K562 (cell line): ENCODE results near the gene IGFALS. TPM values are rescaled to one million over a fixed set of nuclear protein-coding genes. Genes with fewer than 3 reads are reported as not detected.

ENCODE experiments used
- ATAC-seq: fragments of 200-7000 bp; cut with Tn5 transposase; 3 replicates; pipeline ENCODE4 v1.9.1; 2020; ENCODE audit warnings: moderate library complexity
- BruUV-seq: library from RNA; stranded (reverse); fragments of 400-500 nt; replicated peaks from 2 replicates; lab custom pipeline; 2021; lab: Mats Ljungman, UMichigan
- CTCF ChIA-PET: fragments of 300-600 bp; formaldehyde crosslinking; extraction: SDS; loops from one replicate; lab custom pipeline; 2021; ENCODE audit warnings: low intra/inter-chr PET ratio; lab: Yijun Ruan, JAX
- POLR2A ChIA-PET: fragments of 300-600, 350-650 bp; sonication (Branson Sonifier 250); formaldehyde crosslinking; extraction: SDS; loops from one replicate; lab custom pipeline; 2021; ENCODE audit warnings: antibody characterized with exemption, inconsistent platforms; lab: Yijun Ruan, JAX
- DNase-seq, 4 experiments: peaks; one replicate each; pipeline versions ENCODE4 v3.0.0 to v3.0.0-alpha.2; 2011 to 2018; ENCODE audit warnings: low spot score in 3 of 4, mixed read lengths in 3 of 4; ENCODE audit errors: extremely low read depth in 1 of 4
- FAIRE-seq: peaks from 2 replicates; lab custom pipeline; 2011; peaks lifted over from hg19 to GRCh38; lab: Jason Lieb, UNC
- H2AFZ ChIP-seq: 2 replicates; pipeline ENCODE4 v1.6.0; 2011; ENCODE audit warnings: low read depth, low read length, control low read depth, inconsistent platforms
- H3K27ac ChIP-seq: fragments of 200-600 bp; 3 replicates; pipeline ENCODE4 v1.8.0; 2011; ENCODE audit warnings: low read depth, mild to moderate bottlenecking, control low read depth, inconsistent platforms, low read length, moderate library complexity, mixed read lengths; ENCODE audit errors: extremely low read depth
- H3K27me3 ChIP-seq, 2 experiments: fragments of 300-600 bp in 1 of 2; 2 replicates in 1 of 2; 3 replicates in 1 of 2; pipeline versions ENCODE4 v1.6.0 to v1.8.0; 2011; ENCODE audit warnings: inconsistent platforms in 2 of 2, low read length in 2 of 2, mild to moderate bottlenecking in 1 of 2, mixed read lengths in 1 of 2, moderate library complexity in 1 of 2; ENCODE audit not compliant: control insufficient read depth in 2 of 2, insufficient read depth in 2 of 2
- H3K36me3 ChIP-seq: fragments of 300-600 bp; 3 replicates; pipeline ENCODE4 v1.8.0; 2011; ENCODE audit warnings: mild to moderate bottlenecking, low read length, inconsistent platforms; ENCODE audit not compliant: control insufficient read depth, insufficient read depth
- H3K4me1 ChIP-seq, 2 experiments: fragments of 200-600 bp in 1 of 2; replicated peaks in 1 of 2; 2 replicates in 1 of 2; 3 replicates in 1 of 2; pipeline versions ENCODE4 v1.5.1 to v1.8.0; 2011; ENCODE audit warnings: inconsistent platforms in 2 of 2, low read length in 2 of 2, mild to moderate bottlenecking in 1 of 2, mixed read lengths in 1 of 2, moderate library complexity in 1 of 2; ENCODE audit not compliant: control insufficient read depth in 2 of 2, insufficient read depth in 2 of 2
- H3K4me2 ChIP-seq: 2 replicates; pipeline ENCODE4 v1.6.1; 2011; ENCODE audit warnings: low read length, control low read depth, inconsistent platforms, mixed read lengths; ENCODE audit not compliant: insufficient read depth
- H3K4me3 ChIP-seq: fragments of 200-600 bp; sonication (generic), shearing (Covaris generic); 2 replicates; pipeline ENCODE4 v1.5.1; 2016; ENCODE audit warnings: control low read depth, inconsistent platforms
- H3K79me2 ChIP-seq: fragments of 200-600 bp; 3 replicates; pipeline ENCODE4 v1.8.0; 2011; ENCODE audit warnings: low read length, inconsistent platforms; ENCODE audit not compliant: control insufficient read depth, insufficient read depth
- H3K9ac ChIP-seq, 2 experiments: 2 replicates each; pipeline versions ENCODE4 v1.6.0 to v1.6.1; 2011; ENCODE audit warnings: low read depth in 2 of 2, low read length in 2 of 2, control low read depth in 1 of 2, inconsistent platforms in 1 of 2, mild to moderate bottlenecking in 1 of 2, mixed read lengths in 1 of 2; ENCODE audit not compliant: insufficient read depth in 1 of 2
- H3K9me1 ChIP-seq: one replicate; pipeline ENCODE4 v1.6.0; 2011; ENCODE audit warnings: inconsistent platforms, mild to moderate bottlenecking, low read length, moderate library complexity; ENCODE audit not compliant: control insufficient read depth, insufficient read depth
- H3K9me3 ChIP-seq: replicated peaks from 2 replicates; pipeline ENCODE4 v1.5.1; 2011; ENCODE audit warnings: low read depth, low read length, inconsistent platforms; ENCODE audit not compliant: control insufficient read depth, insufficient read depth
- H4K20me1 ChIP-seq: replicated peaks from 2 replicates; pipeline ENCODE4 v1.6.1; 2011; ENCODE audit warnings: low read length, inconsistent platforms, mixed read lengths; ENCODE audit not compliant: control insufficient read depth, insufficient read depth
- E4F1 ChIP-seq: fragments of 250-450 bp; sonication (Bioruptor Pico); IDR thresholded peaks from 2 replicates; pipeline ENCODE4 v1.5.0; 2021; ENCODE audit warnings: mild to moderate bottlenecking, borderline replicate concordance
- EGR1 ChIP-seq: fragments of 450-650 bp; conservative IDR thresholded peaks from 2 replicates; pipeline ENCODE4 v1.6.1; 2017; ENCODE audit warnings: mild to moderate bottlenecking
- PHF21A ChIP-seq: fragments of 450-650 bp; IDR thresholded peaks from 2 replicates; pipeline ENCODE4 v1.6.1; 2017; ENCODE audit warnings: low read depth, borderline replicate concordance
- TAL1 ChIP-seq: fragments of 450-650 bp; IDR thresholded peaks from 2 replicates; pipeline ENCODE4 v1.6.1; 2016; ENCODE audit warnings: mild to moderate bottlenecking
- TARDBP ChIP-seq: fragments of 450-650 bp; IDR thresholded peaks from 2 replicates; pipeline ENCODE4 v1.6.1; 2016
- TCF7 ChIP-seq: sonication (generic); IDR thresholded peaks from 2 replicates; pipeline ENCODE4 v1.6.1; 2016; ENCODE audit warnings: antibody characterized with exemption, borderline replicate concordance
- TEAD1 ChIP-seq, 2 experiments: fragments of 450-650 bp in 1 of 2; sonication (generic) in 1 of 2; formaldehyde crosslinking; IDR thresholded peaks; 2 replicates each; pipeline versions ENCODE4 v1.4.0 to v1.8.0; 2020 to 2022; ENCODE audit warnings: mild to moderate bottlenecking in 2 of 2, missing genetic modification reagents in 1 of 2
- TEAD2 ChIP-seq: fragments of 450-650 bp; IDR thresholded peaks from 2 replicates; pipeline ENCODE4 v1.6.1; 2016; ENCODE audit warnings: missing genetic modification characterization, control low read depth, missing compliant biosample characterization
- TEAD4 ChIP-seq, 2 experiments: sonication (generic) in 1 of 2; formaldehyde crosslinking in 1 of 2; IDR thresholded peaks; 2 replicates each; pipeline versions ENCODE4 v1.6.1 to v1.8.0; 2012 to 2022; ENCODE audit warnings: borderline replicate concordance in 1 of 2, inconsistent platforms in 1 of 2, low read length in 1 of 2, mild to moderate bottlenecking in 1 of 2, missing genetic modification reagents in 1 of 2
- THAP7 ChIP-seq: fragments of 250-450 bp; sonication (Bioruptor Pico); IDR thresholded peaks from 2 replicates; pipeline ENCODE4 v1.5.0; 2021
- ZBTB26 ChIP-seq: fragments of 450-650 bp; formaldehyde crosslinking; IDR thresholded peaks from 2 replicates; pipeline ENCODE4 v1.4.0; 2022; ENCODE audit warnings: missing genetic modification characterization
- ZFP1 ChIP-seq: fragments of 450-650 bp; formaldehyde crosslinking; IDR thresholded peaks from 2 replicates; pipeline ENCODE4 v1.4.0; 2020; ENCODE audit warnings: mild to moderate bottlenecking, mixed read lengths
- ZFP36 ChIP-seq: fragments of 150-350 bp; IDR thresholded peaks from 2 replicates; pipeline ENCODE4 v1.6.1; 2018; ENCODE audit warnings: low read length, low read depth; ENCODE audit not compliant: partially characterized antibody
- WGBS: fragments of 100-300 bp; shearing (Covaris generic); methylation state at CpG from one replicate; pipeline ENCODE4 v1.1.6; 2016; ENCODE audit warnings: low coverage, mixed read lengths; ENCODE audit not compliant: insufficient coverage; ENCODE audit errors: missing lambda C conversion rate; 5-methylcytosine and 5-hydroxymethylcytosine counted together
- in situ Hi-C: fragments of 300-500 bp; cut with MboI; formaldehyde crosslinking; loops from 4 replicates; pipeline ENCODE4 v1.15.0; 2018; ENCODE audit warnings: inconsistent platforms, mixed read lengths
- intact Hi-C: fragments of 100-400 bp; cut with micrococcal nuclease; formaldehyde crosslinking; loops from 2 replicates; pipeline ENCODE4 v1.14.2; 2022
- polyA plus RNA-seq, 8 experiments: library from polyadenylated mRNA; depleted of rRNA in 4 of 8; stranded (reverse) in 5 of 8; unstranded in 3 of 8; fragments of >200 nt; fragmentation: Nextera tagmentation in 2 of 8; fragmentation: Illumina TruSeq in 1 of 8; extraction: Ambion mirVana in 2 of 8; extraction: Trizol in 1 of 8; gene quantifications; 2 replicates each; pipeline versions ENCODE4 v1.2.1 to v1.2.3, GENCODE V29; 2011 to 2014; ENCODE audit warnings: inconsistent platforms in 1 of 8, missing spikeins in 1 of 8
- total RNA-seq, 7 experiments: library from RNA; depleted of rRNA in 6 of 7; stranded (reverse); fragments of >200 nt in 6 of 7; fragmentation: Illumina TruSeq in 2 of 7; extraction: Trizol in 2 of 7; gene quantifications; 2 replicates each; pipeline versions ENCODE4 v1.2.1 to v1.2.3, GENCODE V29; 2011 to 2021; ENCODE audit warnings: low replicate concordance in 1 of 7

Gene IGFALS
- total and polyA plus RNA-seq, 9 of the 15 experiments (the other 6 are each of a cell fraction or from before 2014, with no cell fraction given), result not detected

GRCh38 chr16:1826691-1827573, 33.4 kb upstream of the IGFALS start, which contains the start of the genes FAHD1 and HAGH (continued):
- no peak for TF ChIP-seq E4F1 (CRISPR knock-in tag)

- CTCF ChIA-PET, result no interaction called here
- TF ChIP-seq EGR1 (no peak), TEAD4 (IDR thresholded peaks at IDR 0.05; ENCODE audit: low read length) (no peak), TEAD4 (CRISPR knock-in tag; IDR thresholded peaks at IDR 0.05; ENCODE audit: borderline replicate concordance) (no peak), TEAD2 (no peak), ZFP1 (no peak), TARDBP (no peak), THAP7 (CRISPR knock-in tag) (no peak), ZBTB26 (CRISPR knock-in tag) (no peak), TCF7 (no peak), PHF21A (no peak), TEAD1 (CRISPR knock-in tag; IDR thresholded peaks at IDR 0.05) (no peak), ZFP36 (no peak), TAL1 (no peak)
These were observed 32.6 kb upstream of the IGFALS start for GRCh38 chr16:1825864-1826690.

More at GRCh38 chr16:1825864-1826690, 32.6 kb upstream of the IGFALS start:
- Histone ChIP-seq H3K36me3 (peaks cover 13% of the 10 kb centered on the region; the same call in 2 of the 3 replicates), H3K27me3 (no peaks in the 10 kb centered on the region), H4K20me1 (peaks cover 9% of the 10 kb centered on the region), H3K4me2 (peak overlapping the region; percentile 100), H3K9me3 (no peaks in the 10 kb centered on the region), H3K9ac (peak overlapping the region; percentile 72 to 87; a peak in 3 of 4 replicates), H3K9me1 (no peaks in the 10 kb centered on the region), H3K4me3 (peak overlapping the region; percentile 68), H3K79me2 (peaks cover 21% of the 10 kb centered on the region), H3K4me1 (peaks cover 16 to 33% of the 10 kb centered on the region in 2 experiments; a peak in 4 of 5 replicates), H2AFZ (peak overlapping the region; percentile 63; the same call in 1 of the 2 replicates), H3K27ac (peak overlapping the region; percentile 73; the same call in 1 of the 3 replicates)
- in situ Hi-C loops, result no loop called here
- no peak for FAIRE-seq
- POLR2A ChIA-PET, result interaction anchor here (0.6 to 2.5 kb wide), 7 partner anchors 13 to 466 kb away, joined by 3 to 8 read pairs (median 5); partner anchors contain the start of genes EME2, MRPS34, NME3 and RPS2
- WGBS, result 5% methylated on average over 52 of the region's 96 CpGs
- ATAC-seq, result peak; percentile 67
- BruUV-seq, result no TSS peak
- intact Hi-C loops, result no loop called here
- peak in 1 of 4 experiments; percentile 78 for DNase-seq
